Epithelial cell of proximal tubule (primary cell): ENCODE results near the gene HMGCS1. TPM values are rescaled to one million over a fixed set of nuclear protein-coding genes. Genes with fewer than 3 reads are reported as not detected.
A peak's percentile ranks its signal among the peaks of the same experiment; 100 is the strongest.
"Not testable (repeated sequence)": the region's sequence is repeated elsewhere in the genome, so short reads cannot be mapped to it uniquely, and the experiment has no call there.

Experiments
- DNase-seq: peaks from one replicate; pipeline ENCODE4 v3.0.0-alpha.2; 2011; ENCODE audit warnings: low read depth
- H3K4me3 ChIP-seq: 2 replicates; pipeline ENCODE4 v1.5.1; 2011; ENCODE audit warnings: low read depth, mild to moderate bottlenecking, low read length
- CTCF ChIP-seq: conservative IDR thresholded peaks from 2 replicates; pipeline ENCODE4 v1.5.1; 2012; ENCODE audit warnings: low read depth, mild to moderate bottlenecking, low read length
- total RNA-seq: library from RNA; depleted of rRNA; stranded (reverse); fragments of >200 nt; gene quantifications from 2 replicates; pipeline ENCODE4 v1.2.3, GENCODE V29; 2015

The HMGCS1 gene
- total RNA-seq, 1 donor from 2014 or later: 34.4 TPM

GRCh38 chr5:43313854-43314457 is 744 bp upstream of the HMGCS1 start:
- DNase-seq: no peak
- no peak for TF ChIP-seq CTCF
- H3K4me3 ChIP-seq: peak overlapping the region; percentile 38

GRCh38 chr5:43312699-43313034 is 545 bp downstream of the HMGCS1 start:
- DNase-seq: no peak
- H3K4me3 ChIP-seq: peak overlapping the region; percentile 90
- no peak for TF ChIP-seq CTCF

- no peak for DNase-seq
- peak overlapping the region; percentile 90 for H3K4me3 ChIP-seq
- TF ChIP-seq CTCF: no peak
Measured at GRCh38 chr5:43312076-43312661, 1.0 kb downstream of the HMGCS1 start.

GRCh38 chr5:43309637-43310036 is 3.6 kb downstream of the HMGCS1 start:
- TF ChIP-seq CTCF: no peak
- DNase-seq: peak; percentile 49
- peak overlapping the region; percentile 32 for H3K4me3 ChIP-seq

- TF ChIP-seq CTCF: no peak
- DNase-seq: no peak
- H3K4me3 ChIP-seq: no peak overlapping the region
Measured at GRCh38 chr5:43309122-43309521, 4.1 kb downstream of the HMGCS1 start.

GRCh38 chr5:43306954-43307353 is 6.3 kb downstream of the HMGCS1 start:
- not testable (repeated sequence) for DNase-seq, H3K4me3 ChIP-seq

GRCh38 chr5:43305948-43306565 is 7.2 kb downstream of the HMGCS1 start:
- TF ChIP-seq CTCF: peak; percentile 74
- H3K4me3 ChIP-seq: no peak overlapping the region
- no peak for DNase-seq
